DND-41 (cell line): ENCODE measurements around the gene NPHS2.

Experiments
- ATAC-seq: fragments of 200-7000 bp; cut with Tn5 transposase; 3 replicates; pipeline ENCODE4 v1.9.1; 2021; ENCODE audit warnings: low read depth; ENCODE audit not compliant: insufficient read depth
- DNase-seq: peaks from one replicate; pipeline ENCODE4 v3.0.0-alpha.2; 2020
- H2AFZ ChIP-seq: 2 replicates; pipeline ENCODE4 v1.6.0; 2012; ENCODE audit warnings: low read depth, low read length
- H3K27ac ChIP-seq: 2 replicates; pipeline ENCODE4 v1.5.1; 2012; ENCODE audit warnings: low read length, inconsistent platforms
- H3K27me3 ChIP-seq: fragments of 200-600 bp; sonication (generic); 2 replicates; pipeline ENCODE4 v1.6.0; 2012; ENCODE audit warnings: low read length, mild to moderate bottlenecking, inconsistent platforms; ENCODE audit not compliant: insufficient read depth, poor library complexity
- H3K36me3 ChIP-seq: 2 replicates; pipeline ENCODE4 v1.5.1; 2012; ENCODE audit warnings: low read length, inconsistent platforms; ENCODE audit not compliant: insufficient read depth
- H3K4me1 ChIP-seq: 2 replicates; pipeline ENCODE4 v1.5.1; 2012; ENCODE audit warnings: mild to moderate bottlenecking, low read length; ENCODE audit not compliant: insufficient read depth
- H3K4me2 ChIP-seq: 2 replicates; pipeline ENCODE4 v1.6.0; 2012; ENCODE audit warnings: mild to moderate bottlenecking, moderate library complexity, low read length, inconsistent platforms; ENCODE audit not compliant: insufficient read depth
- H3K4me3 ChIP-seq, 2 experiments: fragments of 200-600 bp in 1 of 2; shearing (Covaris generic) in 1 of 2; 2 replicates each; pipeline ENCODE4 v1.5.1; 2012 to 2016; ENCODE audit warnings: inconsistent platforms in 2 of 2, low read length in 2 of 2, mild to moderate bottlenecking in 2 of 2, low read depth in 1 of 2, moderate library complexity in 1 of 2
- H3K79me2 ChIP-seq: 2 replicates; pipeline ENCODE4 v1.6.0; 2012; ENCODE audit warnings: low read length, inconsistent platforms; ENCODE audit not compliant: insufficient read depth
- H3K9ac ChIP-seq: 2 replicates; pipeline ENCODE4 v1.6.0; 2012; ENCODE audit warnings: low read depth, mild to moderate bottlenecking, inconsistent platforms, low read length, moderate library complexity
- H3K9me3 ChIP-seq: 2 replicates; pipeline ENCODE4 v1.5.1; 2012; ENCODE audit warnings: low read length, moderate library complexity, mild to moderate bottlenecking, inconsistent platforms; ENCODE audit not compliant: insufficient read depth, severe bottlenecking
- H4K20me1 ChIP-seq: 2 replicates; pipeline ENCODE4 v1.6.0; 2012; ENCODE audit warnings: low read length; ENCODE audit not compliant: insufficient read depth
- CTCF ChIP-seq: IDR thresholded peaks from 2 replicates; pipeline ENCODE4 v1.5.1; 2012; ENCODE audit warnings: borderline replicate concordance, low read length, moderate library complexity, mild to moderate bottlenecking; ENCODE audit not compliant: poor library complexity, severe bottlenecking; ENCODE audit errors: extremely low read depth
- EZH2 ChIP-seq: IDR thresholded peaks from 3 replicates; pipeline ENCODE4 v1.6.1; 2012; ENCODE audit warnings: borderline replicate concordance, low read depth, mild to moderate bottlenecking, moderate library complexity, low read length, inconsistent platforms; ENCODE audit not compliant: severe bottlenecking

Gene NPHS2

GRCh38 chr1:179547021-179547535 lies 28.7 kb downstream of the NPHS2 start:
- Histone ChIP-seq H3K9me3 (no peaks in the 10 kb centered on the region), H3K4me1 (no peaks in the 10 kb centered on the region), H2AFZ (no peak overlapping the region), H3K27ac (no peak overlapping the region), H3K36me3 (no peaks in the 10 kb centered on the region), H3K4me2 (no peak overlapping the region), H3K79me2 (no peaks in the 10 kb centered on the region), H3K9ac (no peak overlapping the region), H3K4me3 (no peak overlapping the region), H4K20me1 (no peaks in the 10 kb centered on the region), H3K27me3 (no peaks in the 10 kb centered on the region)
- ATAC-seq (no peak), DNase-seq (no peak)
- no peak for TF ChIP-seq CTCF
- TF ChIP-seq EZH2 = no peak

GRCh38 chr1:179545321-179545720 lies 30.4 kb downstream of the NPHS2 start:
- no peaks in the 10 kb centered on the region for H3K4me1 ChIP-seq
- H4K20me1 ChIP-seq = no peaks in the 10 kb centered on the region

GRCh38 chr1:179541774-179542173 lies 34.0 kb downstream of the NPHS2 start:
- Histone ChIP-seq H3K4me2 (no peak overlapping the region), H3K36me3 (no peaks in the 10 kb centered on the region), H3K9ac (no peak overlapping the region), H3K27ac (no peak overlapping the region), H3K4me1 (no peaks in the 10 kb centered on the region), H3K79me2 (no peaks in the 10 kb centered on the region), H4K20me1 (no peaks in the 10 kb centered on the region), H3K4me3 (no peak overlapping the region), H2AFZ (no peak overlapping the region), H3K9me3 (no peaks in the 10 kb centered on the region), H3K27me3 (no peaks in the 10 kb centered on the region)
- ATAC-seq = no peak
- TF ChIP-seq CTCF = no peak
- TF ChIP-seq EZH2 = no peak
- no peak for DNase-seq

More at GRCh38 chr1:179545321-179545720, 30.4 kb downstream of the NPHS2 start:
- ATAC-seq (no peak), DNase-seq (no peak)
- no peak overlapping the region for H3K9ac ChIP-seq
- H3K9me3 ChIP-seq = no peaks in the 10 kb centered on the region
- H3K27ac ChIP-seq = no peak overlapping the region
- H2AFZ ChIP-seq = no peak overlapping the region
- H3K36me3 ChIP-seq = no peaks in the 10 kb centered on the region
- TF ChIP-seq CTCF (no peak), EZH2 (no peak)
- H3K79me2 ChIP-seq = no peaks in the 10 kb centered on the region
- no peaks in the 10 kb centered on the region for H3K27me3 ChIP-seq
- no peak overlapping the region for H3K4me3 ChIP-seq
- H3K4me2 ChIP-seq = no peak overlapping the region

GRCh38 chr1:179530352-179530751 lies 45.4 kb downstream of the NPHS2 start:
- Histone ChIP-seq H3K79me2 (no peaks in the 10 kb centered on the region), H3K4me3 (no peak overlapping the region), H3K27me3 (no peaks in the 10 kb centered on the region), H3K4me1 (no peaks in the 10 kb centered on the region), H3K9me3 (no peaks in the 10 kb centered on the region), H3K4me2 (no peak overlapping the region), H3K36me3 (no peaks in the 10 kb centered on the region), H2AFZ (no peak overlapping the region), H3K27ac (no peak overlapping the region), H3K9ac (no peak overlapping the region), H4K20me1 (no peaks in the 10 kb centered on the region)
- no peak for DNase-seq
- no peak for ATAC-seq
- TF ChIP-seq CTCF = no peak
